ENCODE results near the gene MPZL3.

The MPZL3 gene

GRCh38 chr11:118252688-118253087 is 523 bp upstream of the MPZL3 start:
- Histone ChIP-seq H3K4me3 (ENCODE audit: low read depth, low read length) (no peak overlapping the region), H3K27ac (no peak overlapping the region), H3K36me3 (replicated peaks) (no peaks in the 10 kb centered on the region), H3K27me3 (replicated peaks) (no peaks in the 10 kb centered on the region)
- in situ Hi-C loops (cut with HindIII; ENCODE audit: low pct_ligation_motif_present, low sequenced_read_pairs), result no loop called here
- DNase-seq, result no peak
- TF ChIP-seq CTCF (IDR thresholded peaks at IDR 0.05; ENCODE audit: low read depth, low read length, missing control alignments), result no peak

GRCh38 chr11:118247041-118247440 is 5.1 kb downstream of the MPZL3 start:
- no peaks in the 10 kb centered on the region for H3K27me3 ChIP-seq (replicated peaks)
- no peak overlapping the region for H3K4me3 ChIP-seq (ENCODE audit: low read depth, low read length)
- H3K36me3 ChIP-seq (replicated peaks), result no peaks in the 10 kb centered on the region
- no peak for TF ChIP-seq CTCF (IDR thresholded peaks at IDR 0.05; ENCODE audit: low read depth, low read length, missing control alignments)
- no peak for DNase-seq
- H3K27ac ChIP-seq, result no peak overlapping the region
- in situ Hi-C loops (cut with HindIII; ENCODE audit: low pct_ligation_motif_present, low sequenced_read_pairs), result no loop called here

GRCh38 chr11:118245936-118246562 is 6.1 kb downstream of the MPZL3 start:
- no peak for TF ChIP-seq CTCF (IDR thresholded peaks at IDR 0.05; ENCODE audit: low read depth, low read length, missing control alignments)
- Histone ChIP-seq H3K36me3 (replicated peaks) (no peaks in the 10 kb centered on the region), H3K27me3 (replicated peaks) (no peaks in the 10 kb centered on the region), H3K4me3 (ENCODE audit: low read depth, low read length) (no peak overlapping the region), H3K27ac (no peak overlapping the region)
- in situ Hi-C loops (cut with HindIII; ENCODE audit: low pct_ligation_motif_present, low sequenced_read_pairs), result no loop called here
- DNase-seq, result no peak

GRCh38 chr11:118243993-118244762 is 8.0 kb downstream of the MPZL3 start:
- no peak for DNase-seq
- H3K27me3 ChIP-seq (replicated peaks), result no peaks in the 10 kb centered on the region
- TF ChIP-seq CTCF (IDR thresholded peaks at IDR 0.05; ENCODE audit: low read depth, low read length, missing control alignments), result no peak
- H3K36me3 ChIP-seq (replicated peaks), result no peaks in the 10 kb centered on the region
- H3K4me3 ChIP-seq (ENCODE audit: low read depth, low read length), result no peak overlapping the region
- H3K27ac ChIP-seq, result no peak overlapping the region
- in situ Hi-C loops (cut with HindIII; ENCODE audit: low pct_ligation_motif_present, low sequenced_read_pairs), result no loop called here

- no peak overlapping the region for H3K27ac ChIP-seq
- no peak for DNase-seq
- no peak for TF ChIP-seq CTCF (IDR thresholded peaks at IDR 0.05; ENCODE audit: low read depth, low read length, missing control alignments)
- in situ Hi-C loops (cut with HindIII; ENCODE audit: low pct_ligation_motif_present, low sequenced_read_pairs), result no loop called here
- no peaks in the 10 kb centered on the region for H3K36me3 ChIP-seq (replicated peaks)
- H3K27me3 ChIP-seq (replicated peaks), result no peaks in the 10 kb centered on the region
- H3K4me3 ChIP-seq (ENCODE audit: low read depth, low read length), result no peak overlapping the region
Measured at GRCh38 chr11:118243161-118243560, 9.0 kb downstream of the MPZL3 start.

Measured in brain microvascular endothelial cell (primary cell).